IPS-NIHi11 (cell line): ENCODE results near the gene EGR4.

Source experiments
- DNase-seq: peaks from one replicate; pipeline ENCODE4 v3.0.0; 2012; ENCODE audit warnings: mixed read lengths, low spot score

Gene EGR4

GRCh38 chr2:73250872-73251846 lies 42.2 kb downstream of the EGR4 start:
- no peak for DNase-seq

- no peak for DNase-seq
These were observed 43.7 kb downstream of the EGR4 start for GRCh38 chr2:73249636-73250035.

- DNase-seq: no peak
These were observed 46.5 kb downstream of the EGR4 start for GRCh38 chr2:73246850-73247249.

- no peak for DNase-seq
These were observed 48.8 kb downstream of the EGR4 start for GRCh38 chr2:73244580-73244979.

- DNase-seq: no peak
These were observed 49.3 kb downstream of the EGR4 start for GRCh38 chr2:73243884-73244570.
